GM19463 (cell line): ENCODE data around the gene ELF2.
"Not testable (repeated sequence)": the region's sequence is repeated elsewhere in the genome, so short reads cannot be mapped to it uniquely, and the experiment has no call there.

ENCODE experiments used
- ATAC-seq: cut with Tn5 transposase; IDR thresholded peaks from one replicate; pipeline ENCODE4 v1.9.1; 2021; ENCODE audit warnings: mild to moderate bottlenecking, moderate library complexity; ENCODE audit not compliant: unreplicated experiment

The ELF2 gene

DNA sequence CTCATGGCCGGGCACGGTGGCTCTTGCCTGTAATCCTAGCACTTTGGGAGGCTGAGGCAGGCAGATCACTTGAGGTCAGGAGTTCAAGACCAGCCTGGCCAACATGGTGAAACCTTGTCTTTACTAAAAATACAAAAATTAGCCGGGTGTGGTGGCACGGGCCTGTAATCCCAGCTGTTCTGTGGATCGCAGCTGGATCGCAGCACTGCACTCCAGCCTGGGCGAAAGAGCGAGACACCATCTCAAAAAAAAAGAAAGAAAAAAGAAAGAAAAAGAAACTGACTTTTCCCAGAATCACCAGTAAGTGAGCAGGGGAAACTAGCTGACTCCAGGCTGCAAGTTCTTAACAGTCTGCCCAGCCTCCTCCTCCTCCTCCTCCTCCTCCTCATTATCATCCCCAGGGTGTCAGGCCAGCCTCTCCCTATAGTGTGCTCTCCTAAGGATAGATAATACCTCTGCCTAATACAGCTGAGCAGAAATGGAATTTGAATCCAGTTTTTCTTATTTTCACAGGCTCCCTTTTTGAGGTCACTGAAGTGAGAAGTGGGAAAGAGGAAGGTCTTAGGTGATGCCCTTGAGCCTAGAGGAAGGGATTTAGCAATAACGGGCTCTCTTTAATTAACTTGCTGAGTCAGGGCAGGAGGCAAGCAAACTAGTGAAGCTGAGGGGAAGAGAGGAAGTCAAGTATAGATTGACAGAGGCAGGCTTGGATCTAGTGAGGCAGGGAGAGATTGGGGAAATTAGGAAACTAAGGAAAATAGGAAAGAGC is 11.8 kb upstream of the ELF2 start:
- no peak for ATAC-seq

DNA sequence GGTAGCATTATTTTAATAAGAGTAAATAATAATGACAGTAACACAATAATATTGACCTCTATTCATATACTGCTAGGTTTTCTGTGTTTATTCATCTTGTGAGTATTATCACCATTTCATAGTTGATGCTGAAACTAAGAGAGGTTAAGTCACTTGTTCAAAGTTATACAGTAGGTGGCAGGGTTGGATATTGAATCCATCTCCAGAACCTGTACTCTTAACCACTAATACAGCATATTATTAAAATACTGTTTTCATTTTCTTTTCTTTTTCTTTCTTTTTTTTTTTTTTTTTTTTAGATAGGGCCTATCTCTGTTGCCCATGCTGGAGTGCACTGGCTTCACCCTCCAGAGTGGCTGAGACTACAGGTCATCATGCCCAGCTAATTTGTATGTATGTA is 7.1 kb upstream of the ELF2 start:
- ATAC-seq, result no peak

DNA sequence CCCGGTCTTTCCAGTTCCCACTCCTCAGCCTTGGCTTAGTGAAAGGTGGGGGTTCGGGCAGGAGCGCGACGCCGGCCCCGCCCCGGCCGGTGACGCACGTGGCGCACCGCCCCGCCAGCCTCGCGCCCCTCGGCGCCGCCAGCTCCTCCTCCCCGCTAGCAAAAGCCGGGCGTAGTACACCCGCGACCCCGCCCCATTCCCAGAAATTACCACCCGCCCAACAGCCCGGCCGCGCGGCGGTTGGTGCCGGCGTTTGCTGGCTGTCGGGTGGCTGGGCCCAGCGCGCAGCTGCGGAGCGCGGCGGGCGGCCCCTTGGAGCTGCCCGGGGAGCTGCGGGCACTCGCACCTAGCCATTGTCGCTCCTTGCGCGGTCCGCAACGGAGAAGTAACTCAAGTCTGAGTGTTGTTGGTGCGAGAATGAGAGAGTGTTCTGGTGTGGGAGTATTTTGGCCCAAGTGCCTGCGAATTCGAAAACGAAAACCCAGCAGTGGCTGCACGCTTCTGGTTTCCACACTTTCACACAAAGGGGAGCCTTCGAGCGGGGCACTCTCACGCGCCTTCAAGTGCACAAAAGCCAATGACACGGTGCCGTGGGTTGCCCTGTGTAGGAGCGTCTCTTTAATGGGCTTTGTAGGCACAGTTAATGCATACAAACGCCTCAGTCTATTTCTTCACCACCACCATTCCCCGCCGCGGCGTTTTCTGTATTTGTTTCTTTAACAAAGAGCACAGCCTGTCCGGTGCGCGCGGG is 1.0 kb upstream of the ELF2 start:
- ATAC-seq, result peak; percentile 64

DNA sequence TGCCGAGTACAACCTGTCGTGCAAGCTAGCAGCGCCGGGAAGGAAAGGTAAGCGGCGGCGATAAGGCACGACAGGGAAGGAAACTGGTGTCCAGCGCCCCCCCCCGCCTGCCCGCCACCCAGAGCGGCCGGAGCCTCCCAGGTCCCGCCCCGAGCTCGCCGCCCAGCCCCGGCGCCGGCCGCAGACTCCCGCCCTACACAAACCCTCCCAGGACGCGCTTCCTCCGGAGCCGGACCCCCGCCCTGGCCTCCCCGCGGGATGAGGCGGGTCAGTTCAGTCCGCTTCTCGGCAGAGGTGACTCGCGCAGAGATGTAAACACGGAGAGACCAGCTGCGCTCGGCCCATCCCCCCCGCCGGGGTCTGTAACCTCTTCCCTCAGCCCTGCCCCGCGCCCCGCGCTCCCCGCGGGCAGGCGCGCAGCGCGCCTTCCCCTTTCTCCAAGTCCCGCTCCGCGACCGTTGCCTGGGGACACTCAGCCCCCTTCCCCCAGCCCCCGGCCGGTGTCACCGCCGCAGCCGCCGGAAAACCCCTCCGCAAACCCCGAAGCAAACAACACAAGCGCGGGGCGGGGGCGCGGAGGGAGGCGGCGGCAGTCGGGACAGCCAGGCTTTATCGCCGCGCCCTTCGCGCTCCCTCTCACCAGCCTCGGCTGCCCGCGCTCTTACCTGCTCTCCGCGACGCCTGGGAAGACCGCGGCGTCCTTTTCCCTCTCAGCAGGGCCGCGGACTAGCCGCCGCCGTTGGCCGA is 543 bp downstream of the ELF2 start:
- peak; percentile 11 for ATAC-seq

DNA sequence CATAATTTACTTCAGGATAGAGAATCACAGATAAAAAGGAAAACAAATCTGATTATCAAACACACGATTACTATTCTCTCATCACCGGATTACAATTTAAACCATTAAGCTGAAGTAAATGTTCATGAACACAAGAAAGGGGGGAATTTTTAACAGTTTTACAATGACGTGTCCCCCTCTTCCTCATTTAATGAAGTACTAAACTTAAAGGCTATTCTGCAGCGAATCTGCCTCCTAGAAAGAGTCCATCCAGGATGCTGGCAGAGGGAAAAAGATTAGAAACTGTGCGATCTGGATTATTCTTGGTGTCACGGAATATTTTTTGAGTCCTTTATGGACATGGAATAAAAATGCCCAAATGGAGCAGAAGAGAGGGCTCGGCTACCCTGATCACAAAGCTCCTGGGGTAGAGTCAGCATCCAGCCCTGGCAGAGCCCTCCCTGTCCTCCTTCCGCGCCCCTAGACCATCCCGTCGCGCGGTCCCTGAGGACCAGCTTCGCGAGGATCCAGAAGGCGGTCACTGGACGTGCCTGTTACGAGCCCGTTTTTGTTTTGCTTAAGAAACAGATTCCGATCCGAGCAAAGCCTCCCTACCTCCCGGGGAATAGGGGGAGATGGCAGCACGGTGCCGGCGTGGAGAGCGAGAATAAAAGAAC is 1.2 kb downstream of the ELF2 start:
- ATAC-seq, result no peak

DNA sequence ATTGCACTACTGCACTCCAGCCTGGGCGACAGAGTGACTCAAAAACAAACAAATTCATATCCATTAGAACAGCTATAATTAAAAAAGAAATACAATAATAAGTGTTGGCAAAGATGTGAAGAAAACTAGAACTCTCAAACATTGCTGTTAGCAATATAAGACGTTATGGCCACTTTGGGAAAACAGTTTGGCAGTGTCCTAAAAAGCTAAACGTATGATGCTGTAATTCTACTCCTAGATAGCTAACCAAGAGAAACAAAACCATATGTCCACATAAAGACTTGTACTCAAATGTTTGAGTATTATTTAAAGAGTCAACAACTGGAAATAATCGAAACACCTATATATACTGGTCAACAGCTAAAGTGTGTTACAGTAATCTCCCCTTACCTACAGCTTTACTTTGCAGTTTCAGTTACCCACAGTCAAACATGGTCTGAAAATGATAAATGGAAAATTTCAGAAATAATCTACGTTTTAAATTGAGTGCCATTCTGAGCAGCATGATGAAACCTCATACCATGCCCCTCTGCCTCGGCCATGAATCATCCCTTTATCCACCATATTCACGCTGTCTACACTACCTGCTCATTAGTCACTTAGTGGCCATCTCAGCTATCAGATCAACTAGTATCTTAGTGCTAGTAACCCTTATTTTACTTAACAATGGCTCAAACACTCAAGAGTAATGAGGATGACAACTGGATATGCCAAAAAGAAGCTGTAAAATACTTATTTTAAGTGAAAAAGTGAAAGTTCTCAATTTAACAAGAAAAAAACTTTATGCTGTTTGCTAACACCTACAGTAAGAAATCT is 4.9 kb downstream of the ELF2 start:
- ATAC-seq, result no peak

DNA sequence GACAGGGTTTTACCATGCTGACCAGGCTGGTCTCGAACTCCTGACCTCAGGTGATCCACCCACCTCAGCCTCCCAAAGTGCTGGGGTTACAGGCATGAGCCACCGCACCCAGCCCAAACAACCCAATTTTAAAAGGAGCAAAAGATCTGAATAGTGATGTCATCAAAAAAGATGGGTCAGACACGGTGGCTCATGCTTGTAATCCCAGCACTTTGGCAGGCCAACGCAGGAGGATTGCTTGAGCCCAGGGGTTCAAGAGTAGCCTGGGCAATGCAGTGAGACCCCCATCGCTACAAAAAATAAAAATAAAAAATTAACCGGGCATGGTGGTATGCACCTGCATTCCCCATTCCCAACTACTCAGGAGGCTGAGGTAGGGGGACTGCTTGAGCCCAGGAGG is 6.1 kb downstream of the ELF2 start:
- no peak for ATAC-seq

DNA sequence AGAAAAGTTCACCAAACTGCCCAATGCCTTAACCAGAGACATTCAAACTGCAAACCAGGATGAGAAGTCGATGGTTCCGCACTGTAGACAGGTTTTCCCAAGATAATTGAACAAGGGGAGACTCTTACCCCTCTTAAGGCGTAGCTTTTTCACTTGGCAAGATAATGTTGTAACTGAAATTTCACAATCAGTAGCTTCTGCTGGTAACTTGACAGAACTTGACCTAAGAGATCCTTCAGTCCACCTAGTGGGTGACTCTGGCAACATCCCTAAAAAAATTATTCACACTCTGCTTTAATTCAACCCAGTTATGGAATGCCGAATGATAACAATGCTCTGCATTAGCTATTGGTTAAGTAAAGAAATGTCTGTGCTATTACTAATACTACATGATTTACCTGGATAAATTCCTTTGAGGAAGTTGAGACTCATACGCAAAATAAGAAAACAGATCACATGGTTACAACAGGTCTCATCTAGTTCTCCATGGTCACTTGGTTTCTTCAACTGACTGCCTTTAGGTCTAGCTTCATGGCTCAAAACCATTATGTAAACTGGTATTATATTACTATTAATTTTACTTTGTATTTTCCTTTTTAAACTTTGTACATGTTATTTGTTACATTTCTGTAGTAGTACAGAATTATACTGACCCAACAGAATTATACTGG is 9.1 kb downstream of the ELF2 start:
- no peak for ATAC-seq

DNA sequence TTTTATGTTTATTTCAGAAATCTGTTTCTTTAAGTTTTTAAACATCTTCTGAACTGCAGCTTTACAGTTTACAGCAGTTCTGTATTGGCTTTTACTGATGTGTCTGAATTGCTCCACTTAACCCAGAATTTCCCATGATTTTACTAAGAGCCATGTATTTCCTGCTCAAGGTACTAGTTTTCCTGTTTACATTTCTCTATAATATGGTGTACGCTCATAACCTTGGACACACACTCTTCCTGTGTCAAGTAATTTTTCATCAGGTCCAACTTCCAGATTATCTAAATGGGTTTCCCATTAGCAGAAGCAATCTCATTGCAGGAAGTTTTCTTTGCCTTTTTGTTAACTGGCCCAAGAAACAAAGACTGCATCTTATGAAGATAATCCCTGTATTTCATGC is 12.3 kb downstream of the ELF2 start:
- ATAC-seq, result no peak

DNA sequence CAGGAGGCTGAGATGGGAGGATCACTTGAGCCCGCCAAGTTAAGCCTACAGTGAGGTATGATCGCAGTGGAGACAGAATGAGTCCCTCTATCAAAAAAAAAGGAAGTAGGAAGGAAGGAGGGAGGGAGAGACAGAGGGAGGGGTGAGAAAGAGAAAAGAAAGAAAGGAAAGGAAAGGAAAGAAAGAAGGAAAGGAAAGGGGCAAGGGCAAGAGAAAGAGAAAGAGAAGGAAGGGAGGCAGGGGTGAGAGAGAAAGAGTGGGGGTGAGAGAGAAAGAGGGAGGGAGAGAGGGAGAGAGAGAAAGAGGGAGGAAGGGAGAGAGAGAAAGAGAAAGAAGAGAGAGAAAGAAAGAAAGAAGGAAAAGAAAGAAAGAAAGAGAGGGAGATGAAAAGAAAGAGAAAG is 13.2 kb downstream of the ELF2 start:
- no peak for ATAC-seq

DNA sequence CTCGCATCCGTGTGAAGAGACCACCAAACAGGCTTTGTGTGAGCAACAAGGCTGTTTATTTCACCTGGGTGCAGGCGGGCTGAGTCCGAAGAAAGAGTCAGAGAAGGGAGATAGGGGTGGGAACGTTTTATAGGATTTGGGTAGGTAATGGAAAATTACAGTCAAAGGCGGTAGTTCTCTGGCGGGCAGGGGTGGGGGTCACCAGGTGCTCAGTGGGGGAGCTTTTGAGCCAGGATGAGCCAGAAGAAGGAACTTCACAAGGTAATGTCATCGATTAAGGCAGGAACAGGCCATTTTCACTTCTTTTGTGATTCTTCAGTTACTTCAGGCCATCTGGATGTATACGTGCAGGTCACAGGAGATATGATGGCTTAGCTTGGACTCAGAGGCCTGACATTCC is 19.0 kb downstream of the ELF2 start:
- not testable (repeated sequence) for ATAC-seq

DNA sequence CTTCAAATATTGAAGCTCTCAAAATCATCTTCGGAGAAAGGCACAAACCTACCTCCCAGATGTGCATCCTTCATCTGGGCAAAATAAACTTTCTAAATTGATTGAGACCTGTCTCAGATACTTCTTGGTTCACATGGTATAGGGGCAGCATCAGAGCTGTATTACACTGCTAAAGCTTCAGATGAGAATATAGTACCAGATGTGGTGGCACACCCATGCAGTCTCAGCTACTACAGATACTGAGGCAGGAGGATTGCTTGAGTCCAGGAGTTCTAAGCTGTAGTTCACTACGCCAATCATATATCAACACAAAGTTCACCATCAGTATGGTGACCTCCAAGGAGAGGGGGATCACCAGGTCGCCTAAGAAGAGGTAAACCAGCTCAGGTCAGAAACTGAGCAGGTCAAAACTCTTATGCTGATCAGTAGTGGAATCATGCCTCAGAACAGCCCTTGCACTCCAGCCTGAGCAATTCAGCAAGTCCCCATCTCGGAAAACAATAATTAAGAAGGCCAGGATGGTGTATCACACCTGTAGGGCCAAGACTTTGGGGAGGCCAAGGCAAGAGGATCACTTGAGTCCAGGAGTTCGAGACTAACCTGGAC is 22.0 kb downstream of the ELF2 start:
- ATAC-seq, result no peak

DNA sequence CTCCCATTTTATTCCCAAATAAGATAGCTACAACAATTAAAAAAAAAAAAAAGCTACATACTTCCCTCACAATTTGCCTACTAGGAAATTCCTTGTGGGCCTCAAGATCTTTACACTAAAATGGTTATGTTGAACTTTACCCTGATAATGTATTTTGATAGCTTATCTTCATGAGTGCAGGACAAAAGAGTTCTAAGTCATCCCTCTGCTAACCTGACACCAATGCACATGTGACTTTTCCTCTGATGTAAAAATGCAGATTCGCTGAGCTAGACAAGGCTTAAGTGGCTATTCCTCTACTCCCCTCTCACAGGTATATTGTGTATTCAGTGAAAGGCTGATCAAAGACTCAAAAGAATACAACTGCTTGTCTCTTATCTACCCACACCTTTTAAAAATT is 22.5 kb downstream of the ELF2 start:
- ATAC-seq, result no peak

DNA sequence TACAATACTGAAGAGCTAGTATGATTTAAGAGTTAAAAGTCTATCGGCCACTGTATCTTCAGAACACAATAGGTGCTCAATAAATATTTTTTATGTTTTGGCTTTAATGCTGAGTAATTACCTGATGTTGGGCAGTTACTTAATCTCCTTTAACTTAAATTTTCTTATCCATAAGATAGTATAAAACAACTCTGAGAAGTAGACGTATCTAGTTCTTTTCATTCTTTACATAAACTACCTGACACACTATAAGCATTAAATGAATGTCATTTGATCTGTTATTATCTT is 22.9 kb downstream of the ELF2 start:
- ATAC-seq, result no peak

DNA sequence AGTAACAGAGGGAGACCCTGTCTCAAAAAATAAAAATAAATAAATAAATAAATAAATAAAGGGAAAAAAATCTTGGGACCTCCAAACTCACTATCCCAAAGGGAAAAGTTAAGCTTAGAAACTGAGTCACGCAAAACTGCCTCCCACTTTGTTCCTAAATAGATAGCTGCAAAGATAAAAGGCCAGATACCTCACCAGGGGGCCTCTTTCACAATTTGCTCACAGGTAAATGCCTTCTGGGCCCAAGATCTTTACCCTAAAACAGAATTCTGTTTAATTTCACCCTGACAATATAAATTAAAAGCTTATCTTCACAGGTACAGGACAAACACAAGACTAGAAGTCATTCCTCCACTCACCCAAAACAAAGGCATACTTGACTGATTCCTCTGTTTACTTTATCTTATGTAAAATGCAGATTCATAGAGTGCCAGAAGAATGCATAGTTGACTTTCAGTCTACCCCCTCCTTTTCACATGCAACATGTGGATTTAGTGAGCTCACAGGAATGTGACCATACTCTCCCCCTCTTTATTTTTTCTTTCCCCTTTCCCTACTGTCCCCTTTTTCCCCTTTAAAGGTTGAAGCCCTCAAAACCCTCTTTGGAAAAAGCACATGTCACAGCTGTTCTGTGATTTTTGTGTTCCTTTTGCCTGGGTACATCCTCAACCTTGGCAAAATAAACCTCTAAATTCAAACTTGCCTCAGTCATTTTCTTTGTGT is 23.4 kb downstream of the ELF2 start:
- ATAC-seq, result no peak

DNA sequence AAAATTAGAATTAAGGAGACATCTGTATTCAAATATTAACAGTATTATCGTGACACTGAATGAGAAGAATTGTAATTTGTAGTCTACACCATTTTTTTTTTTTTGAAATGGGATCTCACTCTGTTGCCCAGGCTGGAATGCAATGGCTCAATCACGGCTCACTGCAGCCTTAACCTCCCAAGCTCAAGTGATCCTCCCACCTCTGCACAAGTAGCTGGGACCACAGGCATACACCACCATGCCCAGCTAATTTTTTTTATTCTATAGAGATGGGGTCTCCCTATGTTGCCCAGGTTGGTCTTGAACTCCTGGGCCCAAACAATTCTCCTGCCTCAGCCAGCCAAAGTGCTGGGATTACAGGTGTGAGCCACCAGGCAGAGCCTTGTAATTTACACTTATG is 24.8 kb downstream of the ELF2 start:
- ATAC-seq, result no peak

DNA sequence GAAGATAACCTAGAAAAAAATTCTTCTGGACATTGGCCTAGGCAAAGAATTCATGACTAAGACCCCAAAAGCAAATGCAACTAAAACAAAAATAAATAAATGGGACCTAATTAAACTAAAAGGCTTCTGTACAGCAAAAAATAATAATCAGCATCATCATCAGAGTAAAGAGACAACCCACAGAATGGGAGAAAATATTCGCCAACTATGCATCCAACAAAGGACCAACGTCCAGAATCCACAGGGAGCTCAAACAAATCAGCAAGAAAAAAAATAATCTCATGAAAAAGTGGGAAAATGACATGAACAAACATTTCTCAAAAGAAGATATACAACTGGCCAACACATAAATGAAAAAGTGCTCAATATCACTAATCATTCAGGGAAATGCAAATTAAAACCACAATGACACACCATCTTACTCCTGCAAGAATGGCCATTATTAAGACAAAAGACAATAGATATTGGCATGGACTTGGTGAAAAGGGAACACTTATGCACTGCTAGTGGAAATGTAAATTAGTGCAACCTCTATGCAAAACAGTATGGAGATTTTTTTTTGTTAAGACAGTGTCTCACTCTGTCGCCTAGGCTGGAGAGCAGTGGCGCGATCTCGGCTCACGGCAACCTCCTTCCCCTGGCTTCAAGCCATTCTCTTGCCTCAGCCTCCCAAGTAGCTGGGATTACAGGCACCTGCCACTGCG is 29.9 kb downstream of the ELF2 start:
- ATAC-seq, result no peak

DNA sequence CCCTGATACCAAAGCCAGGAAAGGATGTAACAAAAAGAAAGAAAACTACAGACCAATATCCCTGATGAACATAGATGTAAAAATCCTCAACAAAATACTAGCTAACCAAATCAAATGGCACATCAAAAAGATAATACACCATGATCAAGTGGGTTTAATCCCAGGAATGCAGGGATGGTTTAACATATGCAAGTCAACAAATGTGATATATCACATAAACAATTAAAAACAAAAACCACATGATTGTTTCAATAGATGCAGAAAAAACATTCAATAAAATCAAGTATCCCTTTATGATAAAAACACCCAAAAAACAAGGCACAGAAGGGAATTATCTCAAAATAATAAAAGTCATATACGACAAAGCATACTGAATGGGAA is 31.5 kb downstream of the ELF2 start:
- no peak for ATAC-seq
